ENCODE data around the gene SPACA5. TPM values are rescaled to one million over a fixed set of nuclear protein-coding genes. Genes with fewer than 3 reads are reported as not detected.

Gene SPACA5
- total RNA-seq, 1 donor from 2014 or later, result not detected

DNA sequence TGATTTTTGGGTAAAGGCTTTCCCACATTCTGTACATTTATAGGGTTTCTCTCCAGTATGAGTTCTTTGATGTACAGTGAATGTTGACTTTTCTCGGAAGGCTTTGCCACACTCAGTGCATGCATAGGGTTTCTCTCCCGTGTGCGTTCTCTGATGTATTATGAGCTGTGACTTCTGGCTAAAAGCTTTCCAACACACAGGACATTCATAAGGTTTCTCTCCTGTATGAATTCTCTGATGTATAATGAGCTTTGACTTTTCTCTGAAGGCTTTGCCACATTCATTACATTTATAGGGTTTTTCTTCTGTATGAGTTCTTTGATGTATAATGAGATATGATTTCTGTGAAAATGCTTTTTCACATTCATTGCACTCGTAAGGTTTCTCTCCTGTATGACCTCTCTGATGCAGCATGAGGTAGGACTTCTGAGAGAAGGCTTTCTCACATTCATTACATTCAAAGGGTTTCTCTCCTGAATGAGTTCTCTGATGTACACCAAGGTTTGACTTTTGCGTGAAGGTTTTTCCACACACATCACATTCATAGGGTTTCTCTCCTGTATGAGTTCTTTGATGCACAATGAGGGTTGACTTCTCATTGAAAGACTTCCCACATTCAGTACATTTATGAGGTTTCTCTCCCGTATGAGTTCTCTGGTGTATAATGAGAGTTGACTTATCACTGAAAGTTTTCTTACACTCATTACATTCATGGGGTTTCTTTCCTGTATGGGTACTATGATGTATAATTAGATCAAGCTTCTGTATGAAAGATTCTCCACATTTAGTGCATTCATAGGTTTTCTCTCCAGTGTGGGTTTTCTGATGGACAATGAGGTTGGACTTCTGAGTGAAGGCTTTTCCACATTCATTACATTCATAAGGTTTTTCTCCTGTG lies 30.3 kb upstream of the SPACA5 start:
- H3K27ac Mint-ChIP-seq, result no peak overlapping the region
- no peak overlapping the region for H3K4me3 Mint-ChIP-seq
- TF ChIP-seq, protein P1, sequence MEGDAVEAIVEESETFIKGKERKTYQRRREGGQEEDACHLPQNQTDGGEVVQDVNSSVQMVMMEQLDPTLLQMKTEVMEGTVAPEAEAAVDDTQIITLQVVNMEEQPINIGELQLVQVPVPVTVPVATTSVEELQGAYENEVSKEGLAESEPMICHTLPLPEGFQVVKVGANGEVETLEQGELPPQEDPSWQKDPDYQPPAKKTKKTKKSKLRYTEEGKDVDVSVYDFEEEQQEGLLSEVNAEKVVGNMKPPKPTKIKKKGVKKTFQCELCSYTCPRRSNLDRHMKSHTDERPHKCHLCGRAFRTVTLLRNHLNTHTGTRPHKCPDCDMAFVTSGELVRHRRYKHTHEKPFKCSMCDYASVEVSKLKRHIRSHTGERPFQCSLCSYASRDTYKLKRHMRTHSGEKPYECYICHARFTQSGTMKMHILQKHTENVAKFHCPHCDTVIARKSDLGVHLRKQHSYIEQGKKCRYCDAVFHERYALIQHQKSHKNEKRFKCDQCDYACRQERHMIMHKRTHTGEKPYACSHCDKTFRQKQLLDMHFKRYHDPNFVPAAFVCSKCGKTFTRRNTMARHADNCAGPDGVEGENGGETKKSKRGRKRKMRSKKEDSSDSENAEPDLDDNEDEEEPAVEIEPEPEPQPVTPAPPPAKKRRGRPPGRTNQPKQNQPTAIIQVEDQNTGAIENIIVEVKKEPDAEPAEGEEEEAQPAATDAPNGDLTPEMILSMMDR (IDR thresholded peaks at IDR 0.05; ENCODE audit: unreplicated experiment), result no peak
- no peaks in the 10 kb centered on the region for H3K4me1 Mint-ChIP-seq
- H3K27me3 Mint-ChIP-seq (ENCODE audit: low read depth), result no peaks in the 10 kb centered on the region
- H3K9me3 Mint-ChIP-seq, result peaks cover 89% of the 10 kb centered on the region
- DNase-seq (ENCODE audit: low spot score in 2 of 2, unreplicated experiment in 2 of 2), result no peak
- H3K36me3 Mint-ChIP-seq, result peaks cover 83% of the 10 kb centered on the region

DNA sequence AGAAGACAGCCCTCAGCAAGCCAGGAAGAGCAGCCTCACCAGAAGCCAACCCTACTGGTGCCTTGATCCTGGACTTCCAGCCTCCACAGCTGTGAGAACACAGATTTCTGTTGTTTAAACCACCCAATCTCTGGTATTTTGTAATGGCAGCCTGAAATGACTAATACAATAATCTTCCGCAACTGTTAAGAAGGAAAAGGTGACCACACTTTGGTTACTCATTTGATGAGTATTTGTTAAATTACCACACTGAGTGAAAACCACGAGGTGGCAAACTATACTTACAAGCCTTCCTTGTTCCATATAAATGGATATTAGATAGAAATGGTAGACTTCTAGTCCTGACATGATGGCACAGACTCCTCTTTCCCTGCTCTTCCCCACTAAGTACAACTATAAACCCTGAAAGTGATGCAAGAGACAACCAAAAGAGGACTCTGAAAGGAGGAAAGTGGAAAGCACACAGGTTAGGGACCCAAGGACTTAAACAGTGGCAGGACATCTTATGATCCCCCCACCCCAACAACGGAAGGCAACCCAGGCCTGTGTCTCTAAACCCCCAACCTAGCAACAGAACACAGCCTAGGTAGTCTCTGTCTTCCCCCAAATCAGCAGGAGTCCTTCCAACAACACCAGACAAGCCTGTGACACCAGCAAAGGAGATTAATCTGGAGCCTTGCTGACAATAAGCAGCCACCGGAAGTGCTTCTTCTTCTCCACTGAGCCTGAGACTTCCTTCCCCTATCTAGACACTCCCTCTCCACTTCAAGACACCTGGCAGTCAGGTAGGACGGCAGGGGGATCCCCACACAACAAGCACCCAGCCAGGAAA lies 15.3 kb upstream of the SPACA5 start:
- Mint-ChIP-seq H3K4me1 (no peaks in the 10 kb centered on the region), H3K9me3 (peaks cover 69% of the 10 kb centered on the region), H3K4me3 (no peak overlapping the region), H3K27ac (no peak overlapping the region), H3K27me3 (ENCODE audit: low read depth) (no peaks in the 10 kb centered on the region), H3K36me3 (peaks cover 74% of the 10 kb centered on the region)
- no peak for DNase-seq (ENCODE audit: low spot score in 2 of 2, unreplicated experiment in 2 of 2)
- TF ChIP-seq, protein P1 (IDR thresholded peaks at IDR 0.05; ENCODE audit: unreplicated experiment), result no peak

DNA sequence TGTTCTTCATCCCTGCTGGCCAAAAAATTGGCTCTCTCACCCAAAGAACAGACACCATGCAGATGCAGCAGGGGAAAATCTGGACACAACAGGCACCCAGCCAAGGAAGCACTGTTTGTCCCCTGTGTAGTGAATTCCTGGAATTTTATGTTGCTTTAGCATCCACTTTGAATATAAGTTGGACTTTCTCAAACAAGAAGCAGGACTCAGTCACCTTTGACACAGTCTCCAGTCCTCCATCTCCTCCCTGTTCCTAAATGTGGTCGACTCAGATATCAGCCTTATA lies 14.8 kb upstream of the SPACA5 start:
- TF ChIP-seq, protein P1 (IDR thresholded peaks at IDR 0.05; ENCODE audit: unreplicated experiment), result no peak
- H3K36me3 Mint-ChIP-seq, result peaks cover 74% of the 10 kb centered on the region
- no peak overlapping the region for H3K4me3 Mint-ChIP-seq
- no peaks in the 10 kb centered on the region for H3K4me1 Mint-ChIP-seq
- H3K9me3 Mint-ChIP-seq, result peaks cover 67% of the 10 kb centered on the region
- H3K27me3 Mint-ChIP-seq (ENCODE audit: low read depth), result no peaks in the 10 kb centered on the region
- DNase-seq (ENCODE audit: low spot score in 2 of 2, unreplicated experiment in 2 of 2), result no peak
- no peak overlapping the region for H3K27ac Mint-ChIP-seq

DNA sequence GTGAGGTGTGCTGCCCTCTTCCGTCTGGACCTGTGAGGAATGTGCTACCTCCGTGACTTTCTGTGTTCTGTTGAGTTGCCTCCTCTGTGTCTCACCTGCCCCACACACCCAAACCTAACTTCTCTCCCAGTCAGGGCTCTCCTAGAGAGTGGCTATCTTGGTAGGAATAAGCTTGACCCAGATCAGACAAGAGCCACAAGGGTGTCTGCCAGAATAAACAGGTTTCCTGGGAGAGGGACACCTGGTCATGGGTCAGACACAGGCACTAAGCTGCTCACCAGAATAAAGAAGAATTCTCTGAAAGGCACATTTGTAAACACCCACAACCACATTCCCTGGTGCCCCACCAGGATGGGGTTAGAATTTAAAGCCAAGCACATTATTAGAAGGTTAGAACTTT lies 14.1 kb upstream of the SPACA5 start:
- Mint-ChIP-seq H3K36me3 (peaks cover 70% of the 10 kb centered on the region), H3K27ac (no peak overlapping the region), H3K4me1 (no peaks in the 10 kb centered on the region), H3K9me3 (peaks cover 64% of the 10 kb centered on the region), H3K4me3 (no peak overlapping the region), H3K27me3 (ENCODE audit: low read depth) (no peaks in the 10 kb centered on the region)
- no peak for DNase-seq (ENCODE audit: low spot score in 2 of 2, unreplicated experiment in 2 of 2)
- TF ChIP-seq, protein P1 (IDR thresholded peaks at IDR 0.05; ENCODE audit: unreplicated experiment), result no peak

DNA sequence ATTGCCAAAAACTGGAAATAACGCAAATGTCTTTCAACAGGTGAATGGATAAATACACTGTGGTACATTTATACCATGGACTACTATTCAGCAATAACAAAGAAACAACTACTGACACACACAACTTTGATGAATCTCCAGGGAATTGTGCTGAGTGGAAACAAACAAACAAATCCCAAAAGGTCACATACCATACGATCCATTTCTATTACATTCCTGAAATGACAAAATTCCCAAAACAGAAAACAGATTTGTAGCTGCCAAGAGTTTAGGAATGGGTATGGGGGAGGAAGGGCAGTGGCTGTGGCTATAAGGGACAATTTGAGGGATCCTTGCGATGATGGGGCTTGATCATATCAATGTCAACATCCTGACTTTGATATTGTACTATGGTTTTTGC lies 5.5 kb upstream of the SPACA5 start:
- DNase-seq (ENCODE audit: low spot score in 2 of 2, unreplicated experiment in 2 of 2), result no peak
- H3K27ac Mint-ChIP-seq, result no peak overlapping the region
- TF ChIP-seq, protein P1 (IDR thresholded peaks at IDR 0.05; ENCODE audit: unreplicated experiment), result no peak
- no peaks in the 10 kb centered on the region for H3K27me3 Mint-ChIP-seq (ENCODE audit: low read depth)
- peaks cover 21% of the 10 kb centered on the region for H3K36me3 Mint-ChIP-seq
- no peak overlapping the region for H3K4me3 Mint-ChIP-seq
- peaks cover 23% of the 10 kb centered on the region for H3K9me3 Mint-ChIP-seq
- H3K4me1 Mint-ChIP-seq, result peaks cover 6% of the 10 kb centered on the region
